Activated CD4-positive, alpha-beta T cell treated with anti-CD3 and anti-CD28 coated beads, Interleukin-2, Interleukin-4, amounts not matched to agents 100 ng/mL and 50 ng/mL, durations not matched to agents 16 hours and 8 hours (primary cell): ENCODE data around the gene PHF21B.

Source experiments
- DNase-seq: peaks from one replicate; pipeline ENCODE4 v3.0.0-alpha.2; 2020; ENCODE audit warnings: low spot score

Gene PHF21B

DNA sequence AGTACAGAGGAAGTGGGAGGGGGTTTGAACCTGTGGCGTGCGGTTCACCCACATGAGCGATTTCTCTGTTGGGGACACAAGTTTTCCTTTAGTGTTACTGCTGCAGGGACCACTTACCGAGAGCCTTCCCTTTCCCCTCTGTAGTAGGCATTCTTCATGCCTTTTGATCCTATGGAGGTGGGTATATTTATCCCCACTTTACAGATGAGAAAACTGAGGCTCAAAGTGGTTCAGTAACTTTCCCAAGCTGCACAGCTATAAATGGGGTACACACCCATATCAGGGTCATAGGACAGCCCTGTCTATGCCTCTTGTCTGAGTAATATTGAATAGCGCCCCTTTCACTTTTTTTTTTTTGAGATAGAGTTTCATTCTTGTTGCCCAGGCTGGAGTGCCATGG lies 3.3 kb upstream of the PHF21B start:
- DNase-seq: no peak

DNA sequence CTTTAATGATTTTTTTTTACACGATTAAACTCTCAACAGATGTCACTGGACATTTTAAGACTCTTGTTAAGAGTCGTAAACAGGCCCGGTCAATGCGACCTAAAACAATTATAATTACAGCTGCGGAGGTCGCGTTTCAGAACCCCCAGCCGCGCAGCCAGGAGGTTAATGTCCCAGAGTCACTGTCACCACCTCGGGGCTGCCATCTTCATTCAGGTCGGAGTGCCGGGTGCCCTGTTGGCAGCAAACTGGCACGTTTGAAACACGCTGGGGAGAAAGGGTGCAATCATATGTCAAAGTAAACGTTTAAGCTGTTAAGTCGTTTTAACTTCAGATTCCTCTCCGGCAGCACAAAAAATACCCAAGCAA lies 711 bp upstream of the PHF21B start:
- DNase-seq: no peak

GRCh38 chr22:45008751-45009605 lies 827 bp downstream of the PHF21B start:
- DNase-seq: no peak

- no peak for DNase-seq
Measured at GRCh38 chr22:45008186-45008681, 1.6 kb downstream of the PHF21B start.

- DNase-seq: no peak
Measured at GRCh38 chr22:45007391-45008185, 2.2 kb downstream of the PHF21B start.

- no peak for DNase-seq
Measured at GRCh38 chr22:45006964-45007390, 2.8 kb downstream of the PHF21B start.

- no peak for DNase-seq
Measured at GRCh38 chr22:45006111-45006963, 3.5 kb downstream of the PHF21B start.

DNA sequence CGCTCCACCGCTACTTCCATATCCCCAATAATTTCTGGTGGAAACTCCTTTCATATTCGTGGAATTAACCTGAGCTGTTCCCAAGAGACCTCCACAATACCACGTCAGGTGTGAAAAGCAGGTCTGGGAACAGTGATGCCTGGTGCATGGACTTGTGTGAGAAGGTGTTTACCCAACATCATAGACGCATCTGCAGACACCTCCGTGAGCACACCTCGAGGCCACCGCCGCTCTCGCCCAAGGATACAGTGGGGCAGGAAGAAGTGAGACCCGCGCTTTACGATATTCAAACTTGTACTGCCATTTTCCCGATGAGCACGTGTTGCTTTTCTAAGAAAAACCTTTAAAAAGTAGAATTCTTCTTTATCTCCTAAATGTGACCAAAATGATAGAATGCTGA lies 8.2 kb downstream of the PHF21B start:
- DNase-seq: no peak

- no peak for DNase-seq
Measured at GRCh38 chr22:45000330-45000729, 9.5 kb downstream of the PHF21B start.

DNA sequence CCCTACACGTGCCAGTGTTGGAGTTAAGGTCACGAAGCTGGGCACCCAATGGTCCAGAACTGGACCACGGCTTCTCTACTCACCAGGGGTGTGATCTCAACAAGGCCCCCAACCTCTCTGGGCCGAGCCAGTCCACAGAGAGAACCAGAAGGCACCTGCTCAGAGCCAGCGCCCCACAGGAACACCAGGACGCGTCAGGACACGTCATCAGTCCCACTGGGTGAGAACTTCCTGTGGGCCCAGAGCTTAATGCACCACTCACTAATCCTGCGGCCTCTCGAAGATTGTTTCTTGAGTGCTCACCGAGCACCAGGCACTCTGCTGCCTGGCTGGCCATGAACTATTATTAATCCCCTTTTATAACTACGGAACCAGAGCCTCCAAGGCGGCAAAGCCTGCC lies 10.1 kb downstream of the PHF21B start:
- DNase-seq: no peak

GRCh38 chr22:44999231-44999630 lies 10.6 kb downstream of the PHF21B start:
- no peak for DNase-seq

GRCh38 chr22:44998296-44998695 lies 11.5 kb downstream of the PHF21B start:
- DNase-seq: no peak

- DNase-seq: no peak
Measured at GRCh38 chr22:44997060-44997459, 12.7 kb downstream of the PHF21B start.

- no peak for DNase-seq
Measured at GRCh38 chr22:44996648-44997047, 13.2 kb downstream of the PHF21B start.

DNA sequence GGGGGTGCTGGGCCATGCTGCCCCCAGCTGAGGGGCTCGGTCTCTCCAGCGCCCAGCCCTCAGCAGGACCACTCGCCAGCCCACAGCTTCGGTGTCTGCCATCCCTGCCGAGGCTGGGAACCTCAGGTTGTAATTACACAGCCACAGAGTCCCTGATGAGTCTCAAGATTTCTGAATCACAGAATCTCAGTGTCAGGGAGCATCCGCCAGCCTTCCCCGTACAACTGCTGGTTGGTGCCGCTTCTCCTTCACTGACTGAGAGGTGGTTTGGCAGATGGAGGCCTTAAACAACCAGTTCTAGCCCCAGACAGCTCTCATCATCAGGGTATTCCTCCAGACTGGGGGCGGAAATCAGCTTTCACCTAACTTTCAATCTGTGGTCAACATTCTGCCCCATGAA lies 13.7 kb downstream of the PHF21B start:
- DNase-seq: no peak

DNA sequence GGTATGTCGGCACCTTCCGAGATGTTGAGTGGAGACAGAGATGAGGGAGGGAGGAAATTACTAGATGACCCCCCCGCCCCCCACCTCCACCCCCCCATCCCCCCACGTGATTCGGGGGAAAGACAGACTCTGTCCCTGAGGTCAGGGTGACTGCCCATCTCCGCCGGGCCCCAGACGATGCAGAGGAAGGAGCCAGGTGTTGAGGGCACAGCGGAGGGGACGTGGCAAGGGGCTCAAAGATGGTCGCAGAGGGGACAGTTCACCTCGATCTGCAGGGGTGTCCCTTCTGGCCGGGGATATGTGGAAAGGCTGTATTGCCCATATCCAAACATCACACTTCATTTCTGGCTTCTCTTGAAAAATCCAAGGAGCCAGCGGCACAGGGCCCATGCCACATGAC lies 14.1 kb downstream of the PHF21B start:
- DNase-seq: no peak

DNA sequence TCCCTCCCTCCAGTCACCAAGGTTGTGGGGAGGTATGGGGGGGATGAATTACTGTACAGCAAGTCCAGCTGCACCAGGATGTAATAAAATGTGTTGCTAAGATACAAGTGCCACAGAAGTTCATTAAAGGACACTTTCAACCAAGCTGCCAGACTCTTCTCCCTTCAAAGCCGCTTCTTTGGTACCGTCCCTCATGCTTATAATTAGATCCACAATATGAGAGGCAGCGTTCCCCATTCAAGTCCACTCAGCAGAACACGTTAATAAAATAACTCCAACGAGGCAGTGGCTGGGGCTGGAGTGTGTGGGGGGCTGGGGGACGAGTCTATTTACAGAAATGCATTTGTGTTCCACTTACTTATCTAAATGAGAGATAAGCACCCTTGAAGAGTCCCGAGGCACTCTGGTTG lies 14.7 kb downstream of the PHF21B start:
- DNase-seq: no peak

DNA sequence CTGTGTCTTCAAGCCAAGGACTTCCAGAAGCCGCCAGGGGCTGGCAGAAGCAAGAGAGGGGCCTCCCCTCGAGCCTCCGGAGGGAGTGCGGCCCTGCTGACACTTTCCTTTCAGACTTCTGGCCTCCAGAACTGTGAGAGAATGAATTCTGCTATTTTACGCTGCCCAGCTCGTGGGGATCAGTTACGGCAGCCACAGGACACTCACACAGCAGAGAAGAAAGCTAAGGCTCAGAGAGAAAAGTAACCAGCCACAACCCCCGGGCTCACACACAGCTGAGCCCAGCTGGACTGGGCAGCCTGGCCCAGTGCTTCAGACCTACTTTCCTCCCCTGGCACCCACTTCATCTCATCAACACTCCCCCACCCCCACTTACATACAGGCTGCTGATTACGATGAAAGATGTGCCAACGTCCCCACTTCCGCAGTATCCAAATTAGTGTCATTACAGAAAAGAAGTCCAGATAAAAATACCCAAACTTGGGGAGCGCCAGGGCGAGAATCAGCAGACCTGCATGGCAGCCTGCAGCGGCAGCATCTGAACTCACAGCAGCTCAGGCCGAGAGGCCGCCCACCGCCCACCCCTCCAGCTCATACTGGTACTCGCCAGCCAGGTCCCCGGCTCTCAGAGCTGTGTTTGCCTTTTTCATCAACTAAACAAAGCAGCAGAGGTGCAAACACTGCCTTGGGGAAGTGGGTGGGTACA lies 15.3 kb downstream of the PHF21B start:
- DNase-seq: no peak

DNA sequence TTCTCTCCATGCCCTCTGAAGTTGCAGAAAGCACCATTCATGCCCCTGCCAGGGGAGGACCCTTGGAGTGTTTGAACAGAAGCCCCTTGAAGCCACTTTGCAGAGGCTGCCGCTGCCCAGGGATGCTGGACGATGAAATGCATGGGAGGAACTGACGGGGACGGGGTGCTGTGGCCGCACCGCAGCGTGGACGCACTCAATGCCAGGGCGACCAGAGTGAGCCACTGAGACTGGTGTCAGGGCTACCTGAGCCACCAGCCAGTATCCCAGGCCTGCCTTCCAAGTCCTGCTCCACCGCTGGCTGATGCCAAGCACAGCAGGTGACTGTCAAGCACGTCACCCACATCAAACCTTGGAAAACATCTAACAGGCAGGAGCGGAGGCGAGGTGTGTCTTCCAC lies 17.6 kb downstream of the PHF21B start:
- DNase-seq: no peak

GRCh38 chr22:44991218-44991617 lies 18.6 kb downstream of the PHF21B start:
- no peak for DNase-seq

DNA sequence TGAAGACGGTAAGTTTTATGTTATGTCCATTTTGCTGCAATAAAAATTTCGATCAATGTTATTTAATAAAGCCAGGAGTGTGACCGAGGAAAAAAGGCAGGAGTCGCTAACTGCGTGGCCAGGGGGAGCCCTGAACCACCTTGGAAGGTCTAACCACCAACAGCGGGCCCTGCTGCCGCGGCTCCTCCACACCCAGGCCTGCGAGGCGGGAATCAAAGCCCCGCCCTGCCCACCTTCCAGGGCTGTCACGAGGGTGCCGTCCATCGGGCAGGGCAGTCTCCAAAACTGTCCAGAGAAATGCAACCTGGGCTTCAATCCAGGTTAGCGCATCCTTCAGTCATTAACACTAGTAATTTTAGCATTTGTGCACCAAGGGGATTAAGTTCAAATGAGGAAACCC lies 19.0 kb downstream of the PHF21B start:
- DNase-seq: no peak

DNA sequence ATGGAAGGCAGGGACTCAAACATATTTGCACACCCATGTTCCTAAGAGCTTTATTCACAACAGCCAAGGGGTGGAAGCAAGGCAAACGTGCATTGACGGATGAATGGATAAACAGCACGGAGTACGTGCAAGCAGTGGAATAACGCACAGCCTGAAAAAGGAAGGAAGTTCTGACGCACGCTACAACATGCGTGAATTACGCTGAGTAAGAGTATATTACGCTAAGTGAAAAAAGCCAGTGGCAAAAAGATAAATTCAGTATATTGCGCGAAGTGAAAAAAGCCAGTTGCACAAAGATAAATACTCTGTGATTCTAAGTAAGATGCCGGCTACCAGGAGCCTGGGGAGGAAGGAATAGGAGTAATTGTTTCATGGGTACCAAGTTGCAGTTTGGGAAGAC lies 19.5 kb downstream of the PHF21B start:
- DNase-seq: no peak
